NCI-H524 treated with DMSO at 0.1 percent for 48 hours (cell line): Measurements from ENCODE around the gene TMEM30B.
"Not testable (repeated sequence)": the region's sequence is repeated elsewhere in the genome, so short reads cannot be mapped to it uniquely, and the experiment has no call there.

Experiments used
- DNase-seq: peaks from one replicate; lab custom pipeline; 2025; lab: John Stamatoyannopoulos, UW

The TMEM30B gene

GRCh38 chr14:61266436-61266835 is 14.7 kb downstream of the TMEM30B start:
- no peak for DNase-seq

- DNase-seq, result no peak
These were observed 16.5 kb downstream of the TMEM30B start for GRCh38 chr14:61264651-61265050.

- DNase-seq, result no peak
These were observed 17.0 kb downstream of the TMEM30B start for GRCh38 chr14:61264010-61264571.

GRCh38 chr14:61262082-61262481 is 19.1 kb downstream of the TMEM30B start:
- DNase-seq, result no peak

- DNase-seq, result no peak
These were observed 20.0 kb downstream of the TMEM30B start for GRCh38 chr14:61260939-61261776.

- no peak for DNase-seq
These were observed 22.2 kb downstream of the TMEM30B start for GRCh38 chr14:61258985-61259384.

GRCh38 chr14:61257469-61258057 is 23.6 kb downstream of the TMEM30B start:
- DNase-seq, result no peak

- DNase-seq, result no peak
These were observed 24.2 kb downstream of the TMEM30B start for GRCh38 chr14:61256826-61257468.

- DNase-seq, result no peak
These were observed 25.2 kb downstream of the TMEM30B start for GRCh38 chr14:61255968-61256367.

GRCh38 chr14:61254808-61255526 is 26.2 kb downstream of the TMEM30B start:
- DNase-seq, result no peak

GRCh38 chr14:61253064-61253738 is 27.9 kb downstream of the TMEM30B start:
- DNase-seq, result no peak

- DNase-seq, result peak; percentile 38
These were observed 28.6 kb downstream of the TMEM30B start for GRCh38 chr14:61252369-61253063.

GRCh38 chr14:61250063-61250462 is 31.1 kb downstream of the TMEM30B start:
- no peak for DNase-seq

- no peak for DNase-seq
These were observed 33.2 kb downstream of the TMEM30B start for GRCh38 chr14:61247935-61248334.

- no peak for DNase-seq
These were observed 34.4 kb downstream of the TMEM30B start for GRCh38 chr14:61246721-61247120.

- DNase-seq, result no peak
These were observed 37.1 kb downstream of the TMEM30B start for GRCh38 chr14:61244009-61244408.

GRCh38 chr14:61240206-61240605 is 40.9 kb downstream of the TMEM30B start:
- no peak for DNase-seq

- DNase-seq, result not testable (repeated sequence)
These were observed 41.9 kb downstream of the TMEM30B start for GRCh38 chr14:61239285-61239684.

GRCh38 chr14:61238611-61239245 is 42.4 kb downstream of the TMEM30B start:
- no peak for DNase-seq

GRCh38 chr14:61234215-61234916 is 46.8 kb downstream of the TMEM30B start:
- no peak for DNase-seq
